GM18519 (cell line): Measurements from ENCODE around the gene BSCL2.
A peak's percentile ranks its signal among the peaks of the same experiment; 100 is the strongest.
"Not testable (repeated sequence)": the region's sequence is repeated elsewhere in the genome, so short reads cannot be mapped to it uniquely, and the experiment has no call there.

Experiments used
- ATAC-seq: cut with Tn5 transposase; IDR thresholded peaks from one replicate; pipeline ENCODE4 v1.9.1; 2021; ENCODE audit warnings: mild to moderate bottlenecking, moderate library complexity; ENCODE audit not compliant: unreplicated experiment, low FRiP score

Gene BSCL2

DNA sequence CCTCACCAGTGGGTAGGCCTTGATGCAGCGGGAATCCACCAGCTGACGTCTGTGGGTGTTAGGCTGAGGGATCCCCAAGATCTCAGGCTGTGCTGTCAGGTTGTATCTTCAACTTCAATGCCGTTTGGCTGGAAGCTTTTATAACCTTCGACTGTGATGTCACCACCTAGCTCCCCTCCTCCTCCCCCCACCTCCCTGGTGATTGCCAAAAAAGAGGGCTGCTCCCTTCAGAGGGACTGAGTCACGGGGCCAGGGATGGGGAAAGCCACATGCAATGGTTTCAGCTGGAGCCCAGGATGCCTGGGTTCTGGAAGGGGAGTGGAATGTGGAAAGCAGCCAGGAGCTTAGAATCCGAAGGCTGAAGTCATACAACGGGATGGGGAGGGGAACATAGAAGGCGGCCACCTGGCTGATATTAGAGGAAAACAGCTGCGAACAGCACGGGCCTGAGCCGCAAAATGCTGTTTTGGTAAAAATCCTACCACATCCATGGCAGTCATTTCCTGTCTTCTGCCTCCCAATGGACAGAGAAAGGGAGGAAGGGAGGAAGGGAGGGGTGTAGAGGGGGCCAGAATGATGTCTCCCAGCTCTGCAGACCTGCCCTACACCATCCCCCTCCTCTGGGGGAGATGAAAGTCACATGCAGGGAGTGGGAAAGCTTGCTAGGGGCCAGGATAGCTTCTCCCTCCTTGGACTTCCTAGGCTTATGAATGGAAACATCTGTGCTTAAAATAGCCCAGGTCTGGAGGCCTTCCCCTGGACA is 17.6 kb downstream of the BSCL2 start, which contains the start of gene LRRN4CL:
Gene LRRN4CL, minus strand, starts transcription at position 110 of the 763 bp plus-strand sequence. CDS start 1,022 bp downstream, outside the sequence.
- no peak for ATAC-seq

DNA sequence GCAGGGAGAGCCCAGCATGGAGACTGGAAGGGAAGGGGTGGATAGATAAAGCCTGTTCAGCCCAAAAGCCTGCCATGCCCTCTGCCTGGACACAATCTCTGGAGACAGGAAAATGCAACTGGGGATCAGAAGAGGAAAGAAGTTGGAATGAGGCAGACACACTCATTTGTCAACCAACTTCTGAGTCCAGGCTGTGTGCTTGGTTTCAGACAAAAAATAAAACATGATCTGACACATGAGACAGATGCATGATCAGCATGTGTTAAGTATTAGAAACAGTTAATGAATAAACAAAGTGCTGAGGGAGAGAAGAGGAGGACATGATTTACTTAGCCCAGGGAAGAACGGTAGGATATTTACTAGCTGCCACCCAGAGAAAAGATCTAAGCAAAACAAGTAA is 18.7 kb downstream of the BSCL2 start:
- ATAC-seq, result no peak

GRCh38 chr11:62687508-62688396 is 19.5 kb downstream of the BSCL2 start:
- ATAC-seq, result no peak

GRCh38 chr11:62682518-62682917 is 24.7 kb downstream of the BSCL2 start:
- no peak for ATAC-seq

GRCh38 chr11:62680825-62681240 is 26.4 kb downstream of the BSCL2 start:
- peak; percentile 69 for ATAC-seq

DNA sequence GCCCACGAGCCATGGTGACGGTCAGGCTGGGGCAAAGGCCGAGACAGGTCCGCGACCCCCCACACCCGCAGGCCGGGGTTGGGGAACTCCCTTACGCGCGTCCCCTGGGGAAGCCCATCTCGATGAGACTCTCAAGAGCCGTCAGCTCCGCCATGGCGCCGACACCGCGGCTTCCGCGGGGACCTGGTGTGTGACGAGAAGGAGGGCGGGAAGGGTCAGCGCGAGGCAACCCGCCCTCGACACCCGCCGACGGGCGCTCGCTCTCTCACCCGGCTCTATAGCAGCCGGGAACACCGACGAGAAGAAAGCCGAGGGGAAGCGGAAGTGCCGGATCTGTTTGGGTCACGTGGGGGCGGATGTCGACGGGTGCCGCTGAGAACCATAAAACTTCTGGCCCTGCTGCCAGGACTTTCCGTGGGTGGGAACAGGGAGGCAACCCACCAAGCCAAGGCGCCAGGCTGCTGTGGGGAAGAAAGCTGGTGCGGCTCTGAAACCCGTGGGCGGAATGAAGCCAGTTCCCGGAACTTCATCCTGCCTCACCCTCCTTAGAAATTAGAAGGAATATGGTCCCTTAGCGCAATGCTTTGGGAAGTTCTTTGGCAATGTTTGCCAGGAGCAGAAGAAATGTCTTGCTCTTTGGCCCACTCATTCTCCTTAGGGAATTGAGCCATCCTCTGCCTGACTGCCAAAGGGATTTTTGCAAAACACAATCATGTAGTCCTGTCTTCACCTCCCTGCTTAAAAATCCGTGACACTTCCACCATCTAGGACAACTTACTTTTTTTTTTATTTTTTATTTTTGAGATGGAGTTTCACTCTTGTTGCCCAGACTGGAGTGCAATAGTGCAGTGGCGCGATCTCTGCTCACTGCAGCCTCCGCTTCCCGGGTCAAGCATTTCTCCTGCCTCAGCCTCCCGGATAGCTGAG is 28.2 kb downstream of the BSCL2 start, which contains the start of gene UBXN1:
Gene UBXN1, minus strand, starts transcription at position 304 of the 927 bp plus-strand sequence. Its CDS starts 150 bp downstream, at position 154.
- ATAC-seq, result no peak

DNA sequence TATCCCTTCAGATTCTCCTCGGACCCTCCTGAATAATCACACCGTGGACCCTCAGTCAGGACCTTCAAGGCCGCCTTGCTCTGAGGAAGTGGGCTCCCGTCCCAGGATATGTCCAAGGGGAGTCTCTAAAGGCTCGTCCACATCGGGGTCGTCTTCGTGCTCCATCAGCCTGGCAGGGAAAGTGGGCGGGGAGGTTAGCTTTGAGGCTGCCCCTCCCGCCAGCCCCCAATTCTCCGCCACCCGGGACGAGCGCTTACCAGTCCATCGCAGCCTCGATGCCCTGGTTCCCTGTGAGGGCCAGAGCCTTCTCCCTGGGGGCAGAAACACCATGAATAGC is 28.8 kb downstream of the BSCL2 start:
- ATAC-seq, result no peak

DNA sequence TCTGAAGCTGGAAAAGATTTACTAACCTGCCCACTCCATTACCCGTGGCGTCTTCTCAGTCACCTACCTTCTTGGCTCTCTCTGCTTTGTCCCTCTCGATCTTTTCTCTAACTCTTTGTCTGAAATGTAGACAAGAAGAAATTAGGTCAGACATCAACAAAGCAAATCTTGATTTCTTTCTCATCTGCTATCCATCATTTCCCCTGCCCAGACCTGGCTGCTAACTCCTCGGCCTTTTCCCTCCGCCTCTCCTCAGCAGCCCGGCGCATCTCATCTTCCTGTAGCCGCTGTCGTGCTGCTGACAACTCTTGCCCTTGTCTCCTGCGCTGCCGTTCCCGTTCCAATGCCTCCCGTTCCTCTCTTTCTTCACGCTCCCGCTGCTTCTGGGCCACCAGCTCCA is 29.5 kb downstream of the BSCL2 start:
- ATAC-seq, result no peak

- ATAC-seq, result no peak
Observed at GRCh38 chr11:62677156-62677555, 30.1 kb downstream of the BSCL2 start.

- no peak for ATAC-seq
Observed at GRCh38 chr11:62676698-62677097, 30.5 kb downstream of the BSCL2 start.

DNA sequence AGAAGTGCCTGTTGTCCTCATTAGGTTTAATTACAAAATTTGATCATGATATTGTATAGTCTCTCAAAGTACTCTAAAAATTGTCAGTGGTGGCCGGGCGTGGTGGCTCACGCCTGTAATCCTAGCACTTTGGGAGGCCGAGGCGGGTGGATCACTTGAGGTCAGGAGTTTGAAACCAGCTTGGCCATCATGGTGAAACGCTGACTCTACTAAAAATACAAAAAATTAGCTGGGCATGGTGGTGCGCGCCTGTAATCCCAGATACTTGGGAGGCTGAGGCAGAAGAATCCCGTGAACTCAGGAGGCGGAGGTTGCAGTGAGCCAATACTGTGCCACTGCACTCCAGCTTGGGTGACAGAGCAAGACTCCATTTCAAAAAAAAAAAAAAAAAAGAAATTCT is 31.8 kb downstream of the BSCL2 start:
- not testable (repeated sequence) for ATAC-seq

DNA sequence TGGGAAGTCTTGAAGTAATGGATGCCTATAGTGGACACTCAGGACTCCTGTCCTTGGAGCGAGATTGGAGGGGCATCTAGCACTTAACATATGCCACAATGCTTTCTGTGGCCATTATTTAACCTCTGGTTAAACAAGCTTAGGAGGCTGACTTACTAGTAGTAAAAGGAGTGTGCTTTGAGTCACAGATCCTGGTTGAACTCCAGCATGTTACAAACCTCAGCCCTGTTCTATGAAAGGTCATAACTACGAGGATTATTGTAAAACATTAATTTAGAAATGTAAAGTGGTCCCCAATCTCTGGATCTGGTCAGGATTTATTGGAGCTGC is 34.1 kb downstream of the BSCL2 start:
- no peak for ATAC-seq

DNA sequence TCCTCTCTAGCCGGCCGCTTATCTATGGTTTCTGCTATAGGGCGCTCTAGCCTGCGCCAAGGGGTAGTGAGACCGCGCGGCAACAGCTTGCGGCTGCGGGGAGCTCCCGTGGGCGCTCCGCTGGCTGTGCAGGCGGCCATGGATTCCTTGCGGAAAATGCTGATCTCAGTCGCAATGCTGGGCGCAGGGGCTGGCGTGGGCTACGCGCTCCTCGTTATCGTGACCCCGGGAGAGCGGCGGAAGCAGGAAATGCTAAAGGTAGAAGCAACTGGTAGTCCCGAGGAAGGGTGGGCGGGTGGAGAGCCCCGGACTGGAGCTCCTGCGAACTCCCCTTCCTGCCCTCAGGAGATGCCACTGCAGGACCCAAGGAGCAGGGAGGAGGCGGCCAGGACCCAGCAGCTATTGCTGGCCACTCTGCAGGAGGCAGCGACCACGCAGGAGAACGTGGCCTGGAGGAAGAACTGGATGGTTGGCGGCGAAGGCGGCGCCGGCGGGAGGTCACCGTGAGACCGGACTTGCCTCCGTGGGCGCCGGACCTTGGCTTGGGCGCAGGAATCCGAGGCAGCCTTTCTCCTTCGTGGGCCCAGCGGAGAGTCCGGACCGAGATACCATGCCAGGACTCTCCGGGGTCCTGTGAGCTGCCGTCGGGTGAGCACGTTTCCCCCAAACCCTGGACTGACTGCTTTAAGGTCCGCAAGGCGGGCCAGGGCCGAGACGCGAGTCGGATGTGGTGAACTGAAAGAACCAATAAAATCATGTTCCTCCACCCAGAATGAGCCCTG is 35.4 kb downstream of the BSCL2 start, which contains the start of the genes LBHD1 and UQCC3:
Gene LBHD1, minus strand, starts transcription at position 660 of the 782 bp plus-strand sequence. CDS start 2,236 bp downstream, outside the sequence.
Gene UQCC3, plus strand, starts transcription at position 66 of the 782 bp plus-strand sequence. Its CDS starts 73 bp downstream, at position 139.
- ATAC-seq, result no peak

DNA sequence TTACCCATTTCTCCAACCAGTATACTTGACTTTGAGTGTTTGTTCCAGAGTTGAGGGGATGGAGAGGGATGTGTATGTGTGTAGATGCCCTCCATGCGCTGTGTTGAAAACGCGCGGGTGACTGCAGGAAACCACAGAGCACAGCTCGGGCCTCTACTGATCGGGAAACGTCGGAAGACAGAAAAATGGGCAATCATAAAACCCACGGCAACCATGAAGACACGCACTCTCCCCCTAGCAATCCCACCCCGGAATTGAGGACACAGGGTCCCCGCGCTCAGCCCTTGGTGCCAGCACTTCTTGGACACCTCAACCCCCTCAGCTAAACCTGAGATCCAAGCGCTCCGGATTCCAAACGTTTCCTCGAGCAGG is 36.0 kb downstream of the BSCL2 start:
- ATAC-seq, result no peak

GRCh38 chr11:62669420-62670161 is 37.6 kb downstream of the BSCL2 start:
- no peak for ATAC-seq

DNA sequence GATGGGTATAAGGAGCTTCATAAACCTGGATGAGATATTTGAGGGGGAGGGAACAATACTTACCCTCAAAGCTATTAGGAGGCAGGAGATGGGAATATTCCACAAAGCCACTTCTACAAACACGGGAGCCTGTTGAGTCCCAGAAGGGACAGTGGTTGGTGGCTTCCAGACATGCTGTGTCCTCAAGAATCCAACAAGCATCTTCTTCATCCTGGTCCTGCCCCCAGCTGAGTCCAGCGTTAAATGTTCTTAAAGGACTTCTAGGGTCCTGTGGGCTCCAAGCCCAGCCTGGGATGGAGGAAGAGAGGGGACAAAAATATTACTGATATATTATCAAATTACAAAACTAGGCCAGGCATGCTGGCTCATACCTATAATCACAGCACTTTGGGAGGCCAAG is 39.8 kb downstream of the BSCL2 start:
- ATAC-seq, result no peak

- no peak for ATAC-seq
Observed at GRCh38 chr11:62666259-62666926, 40.8 kb downstream of the BSCL2 start.

DNA sequence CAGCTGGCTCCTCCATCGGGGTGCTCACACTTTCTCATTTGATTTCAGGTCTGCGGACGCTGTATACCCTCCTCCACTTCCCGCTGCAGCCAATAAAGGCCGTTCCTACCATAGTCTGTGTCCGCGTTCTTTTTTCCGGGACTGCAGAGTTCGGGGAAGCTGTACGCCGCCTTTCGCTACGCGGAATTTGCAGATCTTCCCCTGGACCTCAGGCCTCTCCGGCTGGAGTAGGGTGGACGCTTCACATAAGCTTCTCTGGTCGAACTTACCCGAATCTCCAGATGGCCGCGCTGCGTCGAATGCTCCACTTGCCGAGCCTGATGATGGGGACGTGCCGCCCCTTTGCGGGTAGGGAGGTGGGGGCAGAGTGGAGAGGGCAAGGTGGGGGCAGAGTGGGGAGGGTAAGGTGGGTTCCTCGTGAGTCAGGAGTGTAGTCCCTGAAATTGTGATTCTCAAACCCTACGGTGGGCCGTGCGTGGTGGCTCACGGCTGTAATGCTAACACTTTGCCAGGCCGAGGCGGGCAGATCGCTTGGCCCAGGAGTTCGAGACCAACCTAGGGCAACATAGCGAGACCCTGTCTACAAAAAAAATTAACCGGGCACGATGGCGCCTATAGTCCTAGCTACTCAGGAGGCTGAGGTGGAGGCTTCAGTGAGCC is 41.5 kb downstream of the BSCL2 start:
- no peak for ATAC-seq
